Activated CD4-positive, alpha-beta T cell treated with anti-CD3 and anti-CD28 coated beads, Interleukin-2, amount 10 ng/mL, durations not matched to agents 24 days and 14 days (primary cell): ENCODE data around the gene LSM3. TPM values are rescaled to one million over a fixed set of nuclear protein-coding genes. Genes with fewer than 3 reads are reported as not detected.
A peak's percentile ranks its signal among the peaks of the same experiment; 100 is the strongest.

ENCODE experiments used
- DNase-seq: peaks from one replicate; pipeline ENCODE4 v3.0.0; 2022
- H3K27ac Mint-ChIP-seq: one replicate; pipeline ENCODE4 v1.8.0; 2022; ENCODE audit warnings: mild to moderate bottlenecking, mixed read lengths
- H3K27me3 Mint-ChIP-seq: one replicate; pipeline ENCODE4 v1.8.0; 2022; ENCODE audit warnings: mixed read lengths
- H3K36me3 Mint-ChIP-seq: one replicate; pipeline ENCODE4 v1.8.0; 2022; ENCODE audit warnings: low read depth, mild to moderate bottlenecking, mixed read lengths
- H3K4me1 Mint-ChIP-seq: one replicate; pipeline ENCODE4 v1.8.0; 2021; ENCODE audit warnings: mixed read lengths
- H3K4me3 Mint-ChIP-seq: one replicate; pipeline ENCODE4 v1.8.0; 2022; ENCODE audit warnings: mild to moderate bottlenecking, moderate library complexity, mixed read lengths
- H3K9me3 Mint-ChIP-seq: one replicate; pipeline ENCODE4 v1.8.0; 2021; ENCODE audit warnings: mixed read lengths
- intact Hi-C: fragments of 100-400 bp; cut with micrococcal nuclease; formaldehyde crosslinking; loops from one replicate; pipeline ENCODE4 v1.15.1; 2023
- total RNA-seq: library from RNA; stranded (reverse); gene quantifications from 2 replicates; pipeline ENCODE4 v1.2.3, GENCODE V29; 2022

Gene LSM3
- total RNA-seq, 1 donor from 2014 or later = 17.4 TPM

DNA sequence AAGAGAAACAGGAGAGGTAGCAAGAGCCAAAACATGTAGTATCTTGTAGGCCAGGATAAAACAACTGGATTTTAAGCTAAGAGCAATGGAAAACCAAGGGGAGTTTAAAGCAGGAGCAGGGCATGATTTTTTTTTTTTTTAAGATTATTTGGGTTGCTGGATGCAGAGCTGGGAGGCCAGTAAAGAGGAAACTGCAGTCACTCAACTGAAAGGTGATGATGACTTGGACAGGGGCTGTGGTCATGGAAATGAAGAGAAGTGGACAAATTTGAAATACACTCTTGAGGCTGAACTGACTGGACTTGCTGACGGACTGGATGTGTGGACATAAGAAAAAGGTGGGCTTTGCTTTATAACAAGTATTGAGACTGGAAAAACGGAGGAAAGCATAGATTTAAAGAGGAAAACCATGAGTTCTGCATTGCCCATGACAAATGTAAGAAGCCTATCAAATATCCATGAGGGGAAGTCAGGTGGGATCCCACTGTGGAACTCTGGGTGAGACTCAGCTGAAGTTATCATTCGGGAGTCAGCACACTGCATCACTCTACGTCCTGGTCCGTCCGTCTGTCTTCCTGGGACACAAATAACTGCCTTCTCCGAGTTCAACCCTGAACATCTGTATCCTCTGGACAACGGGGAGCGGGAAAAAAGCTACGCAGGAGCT, 904 bp upstream of the LSM3 start:
- Mint-ChIP-seq H3K27me3 (no peaks in the 10 kb centered on the region), H3K4me3 (peak overlapping the region; percentile 87), H3K36me3 (peaks cover 27% of the 10 kb centered on the region), H3K9me3 (no peaks in the 10 kb centered on the region), H3K27ac (peak overlapping the region; percentile 99), H3K4me1 (peaks cover 63% of the 10 kb centered on the region)
- intact Hi-C loops = loop anchor here (1.0 to 10.0 kb wide), 9 partner anchors 33 to 1693 kb away; partner anchors contain the start of genes CCDC174, CHCHD4, SLC6A6 and TSEN2
- no peak for DNase-seq

DNA sequence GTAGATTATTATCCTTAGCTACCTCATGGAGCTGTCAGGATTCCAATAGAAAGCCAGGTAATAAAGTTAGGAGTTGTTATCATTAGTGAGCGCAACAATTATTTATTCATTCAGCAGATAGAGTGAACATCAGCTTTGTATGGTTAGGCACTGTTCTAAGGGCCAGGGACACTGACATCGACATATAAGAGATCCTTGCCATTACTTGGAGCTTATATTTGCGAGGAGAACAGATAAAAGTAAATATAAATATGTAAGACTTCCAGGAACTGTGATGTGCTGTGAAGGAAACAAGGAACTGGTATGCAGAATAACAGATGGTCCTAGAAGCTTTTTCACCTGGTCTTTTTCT, 473 bp downstream of the LSM3 start:
- H3K9me3 Mint-ChIP-seq = no peaks in the 10 kb centered on the region
- H3K27ac Mint-ChIP-seq = peak overlapping the region; percentile 99
- intact Hi-C loops = loop anchor here (2.0 to 10.0 kb wide), 4 partner anchors 226 to 1694 kb away; partner anchors contain the start of genes SLC6A6 and TSEN2
- peaks cover 62% of the 10 kb centered on the region for H3K4me1 Mint-ChIP-seq
- no peaks in the 10 kb centered on the region for H3K27me3 Mint-ChIP-seq
- peaks cover 31% of the 10 kb centered on the region for H3K36me3 Mint-ChIP-seq
- peak overlapping the region; percentile 87 for H3K4me3 Mint-ChIP-seq
- DNase-seq = peak; percentile 63

DNA sequence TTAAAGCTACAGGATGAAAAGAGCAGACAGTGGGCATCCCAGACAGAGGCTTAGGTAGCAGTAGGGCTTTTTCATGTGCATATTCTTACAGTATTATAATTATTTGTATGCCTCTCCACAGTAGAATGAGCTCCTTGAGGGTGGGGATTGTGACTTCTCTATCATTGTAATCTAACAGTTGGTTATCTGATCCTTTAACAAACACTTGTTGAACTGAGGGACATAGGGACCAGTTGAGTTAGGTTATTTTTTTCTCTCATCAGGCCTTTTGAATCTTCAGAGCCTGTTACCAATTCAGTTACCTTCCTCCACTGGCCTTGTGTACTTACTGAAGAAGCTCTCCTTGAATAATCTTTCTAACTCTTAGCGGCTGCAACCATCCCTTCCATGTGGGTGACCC, 1.2 kb downstream of the LSM3 start:
- H3K4me1 Mint-ChIP-seq = peaks cover 58% of the 10 kb centered on the region
- no peak for DNase-seq
- H3K9me3 Mint-ChIP-seq = no peaks in the 10 kb centered on the region
- H3K4me3 Mint-ChIP-seq = peak overlapping the region; percentile 87
- intact Hi-C loops = loop anchor here (2.0 to 10.0 kb wide), 4 partner anchors 225 to 1695 kb away; partner anchors contain the start of genes SLC6A6 and TSEN2
- peak overlapping the region; percentile 99 for H3K27ac Mint-ChIP-seq
- H3K27me3 Mint-ChIP-seq = no peaks in the 10 kb centered on the region
- H3K36me3 Mint-ChIP-seq = peaks cover 32% of the 10 kb centered on the region

DNA sequence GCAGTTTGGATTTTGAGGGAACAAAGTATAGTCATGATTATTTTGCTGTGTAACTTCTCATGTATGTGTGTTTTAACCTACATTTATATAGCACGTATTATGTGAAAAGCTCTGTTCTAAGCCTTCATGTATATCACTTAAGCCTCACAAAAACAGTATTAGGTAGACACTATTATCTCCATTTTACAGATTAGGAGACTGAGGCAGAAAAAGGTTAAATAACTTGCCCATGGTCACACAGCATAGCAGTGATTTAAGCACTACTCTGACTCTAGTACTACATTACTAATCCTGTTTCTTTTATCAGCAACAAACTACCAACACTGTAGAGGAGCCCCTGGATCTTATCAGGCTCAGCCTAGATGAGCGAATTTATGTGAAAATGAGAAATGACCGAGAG, 2.6 kb downstream of the LSM3 start:
- Mint-ChIP-seq H3K27me3 (no peaks in the 10 kb centered on the region), H3K27ac (no peak overlapping the region), H3K4me1 (peaks cover 46% of the 10 kb centered on the region), H3K9me3 (no peaks in the 10 kb centered on the region), H3K4me3 (no peak overlapping the region), H3K36me3 (peaks cover 35% of the 10 kb centered on the region)
- DNase-seq = no peak
- intact Hi-C loops = no loop called here

DNA sequence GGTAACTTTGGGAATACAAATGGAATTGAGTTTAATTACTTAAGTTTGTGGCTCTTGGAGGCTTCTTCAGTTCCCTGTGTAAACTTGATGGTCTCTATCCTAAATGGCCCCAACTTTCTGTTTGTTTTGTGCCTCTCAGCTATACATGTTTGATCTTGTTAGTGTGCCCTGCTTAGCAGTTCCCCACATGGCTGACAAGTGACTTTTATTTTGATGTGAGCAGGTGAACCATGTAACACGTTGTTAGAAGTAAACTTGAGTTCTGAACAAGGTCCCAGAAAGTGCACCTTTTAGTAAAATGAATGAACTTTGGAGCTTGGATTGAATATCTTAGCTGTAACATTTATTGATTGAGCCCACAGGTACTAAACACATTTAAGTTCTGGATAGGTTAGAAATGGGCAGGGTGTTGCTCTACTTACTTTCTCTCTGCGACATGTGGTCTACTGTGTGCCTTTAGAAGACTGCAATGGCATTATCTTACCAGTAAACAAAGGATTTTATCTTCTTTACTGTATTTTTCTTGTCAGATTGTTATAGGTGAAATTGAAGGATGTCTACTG, 4.5 kb downstream of the LSM3 start:
- H3K27ac Mint-ChIP-seq = no peak overlapping the region
- DNase-seq = no peak
- no peak overlapping the region for H3K4me3 Mint-ChIP-seq
- H3K36me3 Mint-ChIP-seq = peaks cover 42% of the 10 kb centered on the region
- no peaks in the 10 kb centered on the region for H3K9me3 Mint-ChIP-seq
- intact Hi-C loops = no loop called here
- no peaks in the 10 kb centered on the region for H3K27me3 Mint-ChIP-seq
- H3K4me1 Mint-ChIP-seq = peaks cover 37% of the 10 kb centered on the region

DNA sequence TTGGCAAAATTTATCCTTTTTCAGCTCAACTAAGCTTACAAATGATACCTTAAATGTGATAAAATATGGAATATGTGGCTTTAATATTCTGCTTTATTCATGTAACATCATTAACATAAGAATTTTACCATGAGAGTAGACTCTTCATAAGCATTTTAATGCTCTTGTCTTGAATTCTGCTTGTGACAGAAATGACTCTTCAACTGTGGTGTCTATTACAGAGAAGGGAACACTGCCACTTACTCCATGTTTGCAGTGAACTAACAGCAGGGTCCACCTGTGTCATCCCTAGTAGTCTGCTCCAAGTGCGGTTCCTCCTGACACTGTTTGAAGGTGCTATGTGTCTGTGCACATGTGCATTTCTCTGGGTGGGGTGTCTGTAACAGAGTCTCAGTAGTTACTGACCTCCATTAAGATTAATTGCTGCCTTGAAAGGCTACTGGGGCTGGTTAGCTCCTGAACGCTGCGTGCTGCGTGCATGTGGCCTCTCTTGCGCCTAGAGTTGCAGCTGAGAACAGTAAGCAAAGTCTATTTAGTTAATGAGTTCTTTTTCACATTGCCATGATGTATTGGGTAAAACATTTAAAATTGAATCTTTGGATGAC, 8.3 kb downstream of the LSM3 start:
- H3K4me1 Mint-ChIP-seq = peaks cover 34% of the 10 kb centered on the region
- no peak for DNase-seq
- no peaks in the 10 kb centered on the region for H3K9me3 Mint-ChIP-seq
- H3K4me3 Mint-ChIP-seq = no peak overlapping the region
- no peaks in the 10 kb centered on the region for H3K27me3 Mint-ChIP-seq
- intact Hi-C loops = no loop called here
- no peak overlapping the region for H3K27ac Mint-ChIP-seq
- H3K36me3 Mint-ChIP-seq = peaks cover 58% of the 10 kb centered on the region

DNA sequence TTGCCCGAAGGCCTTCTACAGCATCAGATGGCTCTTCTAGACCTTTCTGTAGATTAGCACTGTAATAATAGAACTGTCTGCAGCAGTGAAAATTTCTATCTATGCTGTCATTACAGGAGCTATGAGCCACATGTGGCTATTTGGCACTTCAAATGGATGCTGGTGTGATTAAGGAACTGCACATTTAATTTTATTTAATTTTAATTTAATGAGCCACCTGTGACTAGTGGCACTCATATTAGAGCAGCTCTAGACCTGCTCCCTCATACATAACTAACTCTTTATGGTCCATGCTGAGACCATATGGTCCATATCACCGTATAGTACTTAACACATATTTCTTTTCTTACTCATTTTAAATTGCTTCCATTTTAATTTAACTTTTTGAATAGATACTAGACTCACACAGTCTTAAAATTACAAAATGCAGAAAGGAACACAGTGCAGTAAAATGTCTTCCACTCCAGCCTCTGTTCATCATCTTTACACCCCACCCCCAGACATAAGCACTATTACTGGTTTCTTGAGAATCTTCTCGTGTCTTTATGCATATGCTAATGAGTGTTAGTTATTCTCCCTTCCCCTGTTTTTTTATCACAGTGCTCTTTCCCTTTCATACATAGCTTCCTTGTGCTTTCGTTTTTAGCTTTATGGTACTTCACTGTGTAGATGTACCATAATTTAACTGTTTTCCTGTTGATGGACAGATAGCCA, 9.6 kb downstream of the LSM3 start:
- Mint-ChIP-seq H3K36me3 (peaks cover 47% of the 10 kb centered on the region), H3K27ac (peak overlapping the region; percentile 6), H3K4me1 (peaks cover 33% of the 10 kb centered on the region), H3K27me3 (no peaks in the 10 kb centered on the region), H3K4me3 (no peak overlapping the region), H3K9me3 (no peaks in the 10 kb centered on the region)
- no peak for DNase-seq
- intact Hi-C loops = no loop called here

DNA sequence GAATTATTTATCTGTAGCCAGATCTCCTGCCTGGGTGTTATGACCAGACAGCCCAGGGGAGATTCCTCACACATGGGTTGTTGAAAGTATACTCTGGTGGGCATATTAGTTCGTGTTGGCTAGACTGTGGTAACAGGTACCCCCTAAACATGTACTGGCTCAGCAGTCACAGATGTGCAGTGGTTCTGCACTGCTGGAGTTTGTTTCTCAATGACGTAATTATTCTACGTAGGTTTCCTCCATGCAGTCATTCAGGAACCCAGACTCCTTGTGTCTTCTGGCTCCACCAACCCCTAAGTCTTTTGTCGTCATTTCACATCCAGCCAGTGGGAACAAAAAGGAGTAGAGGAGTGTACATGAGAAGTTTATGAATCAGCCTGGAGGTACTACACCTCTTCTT, 16.2 kb downstream of the LSM3 start:
- intact Hi-C loops = no loop called here
- H3K9me3 Mint-ChIP-seq = no peaks in the 10 kb centered on the region

DNA sequence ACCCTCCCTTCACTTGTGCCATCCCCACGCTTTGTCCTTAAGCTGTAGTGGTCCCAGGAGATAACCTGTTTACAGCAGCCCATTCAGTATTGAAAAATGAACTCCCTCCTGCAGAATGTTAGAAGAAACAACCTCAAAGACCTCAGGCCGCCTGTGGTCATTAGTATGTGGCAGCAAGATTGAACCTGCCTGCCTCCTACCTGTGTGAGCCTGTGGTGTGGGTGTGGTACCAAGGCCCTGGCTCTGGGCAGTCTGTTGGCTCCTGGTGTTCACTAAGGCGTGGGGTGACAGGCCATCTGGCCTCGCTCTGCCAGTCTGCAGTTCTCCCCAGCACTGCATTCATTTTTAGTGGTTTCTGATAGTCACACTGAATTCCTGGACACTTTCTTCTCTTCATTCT, 21.0 kb downstream of the LSM3 start:
- Mint-ChIP-seq H3K4me3 (no peak overlapping the region), H3K27me3 (no peaks in the 10 kb centered on the region), H3K36me3 (peaks cover 30% of the 10 kb centered on the region), H3K9me3 (no peaks in the 10 kb centered on the region), H3K27ac (no peak overlapping the region), H3K4me1 (peaks cover 5% of the 10 kb centered on the region)
- DNase-seq = no peak
- intact Hi-C loops = no loop called here

More for the DNA sequence above, 16.2 kb downstream of the LSM3 start:
- Mint-ChIP-seq H3K27me3 (no peaks in the 10 kb centered on the region), H3K27ac (no peak overlapping the region), H3K4me1 (peaks cover 24% of the 10 kb centered on the region), H3K36me3 (peaks cover 41% of the 10 kb centered on the region), H3K4me3 (no peak overlapping the region)
- no peak for DNase-seq

DNA sequence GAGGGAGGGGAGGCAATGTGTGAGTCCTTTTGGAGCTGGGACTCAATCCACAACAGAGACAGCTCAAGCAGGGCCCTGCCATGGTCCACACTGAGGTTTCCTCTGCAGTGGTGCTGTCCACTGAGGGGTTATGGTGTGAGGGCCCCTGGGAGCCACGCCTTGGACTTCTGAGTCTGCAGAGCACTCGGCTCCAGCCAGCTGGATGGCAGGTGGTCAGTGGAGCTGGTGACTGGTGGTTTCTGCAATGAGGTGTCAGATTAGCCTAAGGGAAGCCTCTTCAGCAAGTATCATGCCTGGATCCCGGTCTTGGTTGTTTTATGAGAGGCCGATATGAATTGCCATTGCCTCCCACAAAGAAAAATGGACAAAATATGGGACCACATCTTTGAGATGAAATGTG, 21.7 kb downstream of the LSM3 start:
- intact Hi-C loops = no loop called here

DNA sequence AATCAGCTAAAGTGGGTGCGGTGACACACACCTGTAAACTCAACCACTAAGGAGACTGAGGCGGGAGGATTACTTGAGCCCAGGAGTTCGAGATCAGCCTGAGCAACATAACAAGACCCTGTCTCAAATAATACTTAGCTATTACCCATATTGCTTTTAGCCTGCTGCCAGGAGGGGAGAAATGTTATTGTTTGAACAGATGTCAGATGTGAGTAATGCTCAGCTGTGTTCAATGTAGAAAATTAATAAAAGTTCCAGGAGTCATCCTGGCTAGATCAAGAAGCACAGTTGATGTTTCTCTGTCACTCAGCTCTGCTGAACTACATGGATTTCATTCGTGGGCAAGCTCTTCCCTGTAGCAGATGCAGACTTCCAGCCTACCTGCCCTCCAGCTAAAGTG, 22.2 kb downstream of the LSM3 start:
- no peak overlapping the region for H3K4me3 Mint-ChIP-seq
- peaks cover 30% of the 10 kb centered on the region for H3K36me3 Mint-ChIP-seq
- intact Hi-C loops = no loop called here
- no peaks in the 10 kb centered on the region for H3K27me3 Mint-ChIP-seq
- no peak overlapping the region for H3K27ac Mint-ChIP-seq
- no peaks in the 10 kb centered on the region for H3K9me3 Mint-ChIP-seq
- H3K4me1 Mint-ChIP-seq = peaks cover 3% of the 10 kb centered on the region
- DNase-seq = no peak

More for the DNA sequence above, 21.7 kb downstream of the LSM3 start:
- no peak for DNase-seq
- peaks cover 3% of the 10 kb centered on the region for H3K4me1 Mint-ChIP-seq
- peaks cover 30% of the 10 kb centered on the region for H3K36me3 Mint-ChIP-seq
- no peaks in the 10 kb centered on the region for H3K27me3 Mint-ChIP-seq
- no peak overlapping the region for H3K4me3 Mint-ChIP-seq
- no peak overlapping the region for H3K27ac Mint-ChIP-seq
- H3K9me3 Mint-ChIP-seq = no peaks in the 10 kb centered on the region

DNA sequence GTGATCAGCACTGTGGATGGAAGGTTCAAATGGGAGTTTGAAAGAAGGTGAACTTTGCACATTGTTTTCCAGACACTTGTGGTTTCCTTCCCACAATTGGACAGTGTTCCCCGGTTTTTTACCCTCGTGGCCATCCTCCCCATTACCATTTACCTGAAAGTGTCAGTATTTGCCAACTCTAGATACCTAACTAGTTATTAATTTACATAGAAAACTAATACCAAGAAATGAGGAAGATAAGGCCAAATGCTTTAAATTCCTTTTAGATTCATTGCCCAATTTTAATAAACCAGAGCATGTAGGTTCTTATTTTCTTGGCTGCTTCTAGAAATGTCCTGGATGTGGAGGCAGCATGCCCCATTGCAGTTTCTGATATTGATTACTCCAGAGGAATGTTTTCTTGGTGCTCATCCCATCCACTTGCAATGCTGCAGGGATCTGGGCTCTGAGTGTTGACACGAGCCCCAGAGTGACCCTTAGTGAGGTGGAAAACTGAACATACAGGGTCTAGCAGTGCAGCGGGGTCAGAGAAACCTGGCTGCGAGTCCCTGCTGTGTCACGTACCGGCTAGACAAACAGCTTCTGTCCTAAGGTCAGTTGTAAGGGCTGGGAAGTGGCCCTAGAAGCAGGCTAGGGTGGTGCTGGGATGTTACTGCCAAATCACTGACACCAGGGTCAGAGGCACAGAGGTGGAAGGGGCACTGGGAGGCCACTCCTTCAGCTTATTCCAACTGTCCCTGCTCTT, 23.5 kb downstream of the LSM3 start:
- Mint-ChIP-seq H3K27me3 (no peaks in the 10 kb centered on the region), H3K9me3 (no peaks in the 10 kb centered on the region), H3K4me1 (peaks cover 3% of the 10 kb centered on the region), H3K36me3 (peaks cover 26% of the 10 kb centered on the region), H3K4me3 (no peak overlapping the region), H3K27ac (peak overlapping the region; percentile 15)
- DNase-seq = no peak
- intact Hi-C loops = no loop called here

DNA sequence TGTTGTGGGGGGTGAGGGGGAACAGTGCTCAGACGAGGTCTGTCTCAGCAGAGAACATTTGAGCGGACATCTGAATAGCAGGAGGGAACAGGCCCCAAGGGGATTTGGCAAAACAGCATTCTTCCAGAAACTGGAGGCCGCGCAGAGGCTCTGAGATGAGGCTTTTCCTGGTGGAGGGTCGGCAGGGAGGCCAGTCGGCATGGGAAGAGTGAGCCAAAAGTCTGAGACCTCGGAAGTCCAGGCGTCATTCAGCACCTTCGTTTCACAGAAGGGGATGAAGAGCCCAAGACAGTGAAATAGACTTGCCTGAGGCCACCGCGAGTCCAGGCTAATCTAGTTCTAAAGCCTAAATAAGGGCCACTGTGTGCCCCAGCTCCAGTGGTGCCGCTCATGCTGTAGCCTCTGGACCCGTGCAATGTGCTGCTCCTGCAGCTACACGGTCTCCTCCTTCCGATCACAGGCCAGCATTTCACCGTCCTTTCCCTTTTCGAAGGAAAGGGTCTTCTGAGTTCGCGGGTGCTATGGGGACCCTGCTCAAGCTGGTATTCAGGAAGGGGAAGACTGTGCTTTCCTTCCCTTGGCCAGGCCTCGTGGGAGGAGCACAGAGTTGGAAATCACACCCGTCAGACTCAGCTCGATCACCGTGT, 24.4 kb downstream of the LSM3 start:
- H3K27ac Mint-ChIP-seq = no peak overlapping the region
- no peak for DNase-seq

More for the DNA sequence above, 24.4 kb downstream of the LSM3 start:
- Mint-ChIP-seq H3K4me3 (no peak overlapping the region), H3K27me3 (no peaks in the 10 kb centered on the region), H3K36me3 (peaks cover 18% of the 10 kb centered on the region), H3K9me3 (no peaks in the 10 kb centered on the region), H3K4me1 (peaks cover 3% of the 10 kb centered on the region)
- intact Hi-C loops = loop anchor here (1.0 kb wide), 1 partner anchor 265 kb away; no protein-coding TSS in a partner anchor
